GM12878 (cell line): ENCODE results near the gene CACNA2D3. TPM values are rescaled to one million over a fixed set of nuclear protein-coding genes. Genes with fewer than 3 reads are reported as not detected.

Source experiments
- ATAC-seq: fragments of 200-7000 bp; cut with Tn5 transposase; 3 replicates; pipeline ENCODE4 v1.9.1; 2020; ENCODE audit warnings: mild to moderate bottlenecking, moderate library complexity
- BruUV-seq: library from RNA; stranded (reverse); fragments of 400-500 nt; replicated peaks from 2 replicates; lab custom pipeline; 2021; lab: Mats Ljungman, UMichigan
- CTCF ChIA-PET: fragments of 300-600 bp; sonication (Branson Sonifier 250); formaldehyde crosslinking; extraction: SDS; loops from one replicate; lab custom pipeline; 2021; ENCODE audit warnings: inconsistent platforms; lab: Yijun Ruan, JAX
- POLR2A ChIA-PET: fragments of 350-600 bp; formaldehyde crosslinking; extraction: SDS; loops from one replicate; lab custom pipeline; 2021; ENCODE audit warnings: inconsistent platforms; lab: Charles Lee
- RAD21 ChIA-PET: fragments of 300-600 bp; sonication (Branson Sonifier 250); formaldehyde crosslinking; loops from one replicate; lab custom pipeline; 2023; ENCODE audit warnings: antibody characterized with exemption; ENCODE audit not compliant: unreplicated experiment; lab: Charles Lee
- SMC1A ChIA-PET: fragments of 300-600 bp; sonication (Branson Sonifier 250); formaldehyde crosslinking; loops from one replicate; lab custom pipeline; 2023; ENCODE audit not compliant: unreplicated experiment, uncharacterized antibody; lab: Charles Lee
- DNase-seq: peaks from one replicate; pipeline ENCODE4 v3.0.0-alpha.2; 2011; ENCODE audit warnings: low read depth, low spot score
- FAIRE-seq: peaks from 3 replicates; lab custom pipeline; 2011; peaks lifted over from hg19 to GRCh38; lab: Jason Lieb, UNC
- H2AFZ ChIP-seq: 2 replicates; pipeline ENCODE4 v1.6.0; 2011; ENCODE audit warnings: low read depth, low read length, control low read depth; ENCODE audit not compliant: control insufficient read depth
- H3K27ac ChIP-seq: 2 replicates; pipeline ENCODE4 v1.5.1; 2011; ENCODE audit warnings: control low read depth; ENCODE audit not compliant: control insufficient read depth, insufficient read depth
- H3K27me3 ChIP-seq, 2 experiments: replicated peaks in 1 of 2; 2 replicates each; pipeline versions ENCODE4 v1.6.0 to v1.6.1; 2011; ENCODE audit warnings: low read length in 1 of 2; ENCODE audit not compliant: control insufficient read depth in 2 of 2, insufficient read depth in 2 of 2
- H3K36me3 ChIP-seq, 2 experiments: 2 replicates each; pipeline ENCODE4 v1.5.1; 2011; ENCODE audit warnings: low read length in 1 of 2; ENCODE audit not compliant: control insufficient read depth in 2 of 2, insufficient read depth in 2 of 2
- H3K4me1 ChIP-seq: 2 replicates; pipeline ENCODE4 v1.6.1; 2011; ENCODE audit warnings: mild to moderate bottlenecking, low read length, moderate library complexity, mixed read lengths; ENCODE audit not compliant: control insufficient read depth, insufficient read depth
- H3K4me2 ChIP-seq: 2 replicates; pipeline ENCODE4 v1.6.0; 2011; ENCODE audit warnings: control low read depth; ENCODE audit not compliant: control insufficient read depth, insufficient read depth
- H3K4me3 ChIP-seq: fragments of 200-600 bp; sonication (generic); 2 replicates; pipeline ENCODE4 v1.5.1; 2016
- H3K79me2 ChIP-seq: 2 replicates; pipeline ENCODE4 v1.6.0; 2011; ENCODE audit warnings: low read length; ENCODE audit not compliant: control insufficient read depth, insufficient read depth
- H3K9ac ChIP-seq: 2 replicates; pipeline ENCODE4 v1.8.0; 2011; ENCODE audit warnings: low read length, control low read depth, mixed read lengths; ENCODE audit not compliant: control insufficient read depth, insufficient read depth
- H3K9me3 ChIP-seq: replicated peaks from 3 replicates; pipeline ENCODE4 v1.5.1; 2011; ENCODE audit warnings: mild to moderate bottlenecking, low read length; ENCODE audit not compliant: control insufficient read depth, insufficient read depth
- H4K20me1 ChIP-seq: 2 replicates; pipeline ENCODE4 v1.6.0; 2011; ENCODE audit not compliant: control insufficient read depth, insufficient read depth
- ATF3 ChIP-seq: IDR thresholded peaks from 2 replicates; pipeline ENCODE4 v1.6.1; 2011; ENCODE audit warnings: low read depth, mild to moderate bottlenecking, low read length, moderate library complexity, borderline replicate concordance; ENCODE audit errors: extremely low read depth
- ATF7 ChIP-seq: fragments of 450-650 bp; IDR thresholded peaks from 2 replicates; pipeline ENCODE4 v1.6.1; 2016; ENCODE audit warnings: low read depth, mild to moderate bottlenecking
- BCL11A ChIP-seq: IDR thresholded peaks from 2 replicates; pipeline ENCODE4 v1.6.1; 2011; ENCODE audit warnings: low read depth, low read length
- CHD1 ChIP-seq: IDR thresholded peaks from 2 replicates; pipeline ENCODE4 v1.6.1; 2012; ENCODE audit warnings: low read depth, low read length, improper control_type of control experiment
- DPF2 ChIP-seq: fragments of 450-650 bp; IDR thresholded peaks from 2 replicates; pipeline ENCODE4 v1.6.1; 2017; ENCODE audit warnings: mild to moderate bottlenecking
- FOXK2 ChIP-seq: fragments of 450-650 bp; IDR thresholded peaks from 2 replicates; pipeline ENCODE4 v1.6.1; 2017; ENCODE audit warnings: mild to moderate bottlenecking, moderate library complexity
- IKZF1 ChIP-seq: fragments of 450-650 bp; conservative IDR thresholded peaks from 2 replicates; pipeline ENCODE4 v1.6.1; 2017; ENCODE audit warnings: antibody characterized with exemption, mild to moderate bottlenecking
- IRF3 ChIP-seq: fragments of 450-650 bp; IDR thresholded peaks from 2 replicates; pipeline ENCODE4 v1.6.1; 2014; ENCODE audit warnings: mild to moderate bottlenecking
- MEF2A ChIP-seq: IDR thresholded peaks from 2 replicates; pipeline ENCODE4 v1.6.1; 2011; ENCODE audit warnings: low read depth, mild to moderate bottlenecking, low read length, moderate library complexity; ENCODE audit not compliant: insufficient read depth
- MYB ChIP-seq: fragments of 150-350 bp; IDR thresholded peaks from 2 replicates; pipeline ENCODE4 v1.6.1; 2014; ENCODE audit warnings: mild to moderate bottlenecking, low read depth, low read length, borderline replicate concordance
- NR2F1 ChIP-seq: fragments of 450-650 bp; conservative IDR thresholded peaks from 2 replicates; pipeline ENCODE4 v1.6.1; 2017; ENCODE audit warnings: mild to moderate bottlenecking
- PAX8 ChIP-seq: fragments of 450-650 bp; IDR thresholded peaks from 2 replicates; pipeline ENCODE4 v1.6.1; 2017; ENCODE audit warnings: mild to moderate bottlenecking, moderate library complexity
- POLR2AphosphoS2 ChIP-seq: IDR thresholded peaks from 2 replicates; pipeline ENCODE4 v1.6.1; 2011; ENCODE audit warnings: low read depth, mild to moderate bottlenecking, low read length, improper control_type of control experiment, moderate library complexity
- POLR2AphosphoS5 ChIP-seq: IDR thresholded peaks from 2 replicates; pipeline ENCODE4 v1.6.1; 2011; ENCODE audit warnings: mild to moderate bottlenecking, low read length, inconsistent platforms
- POU2F2 ChIP-seq: IDR thresholded peaks from 3 replicates; pipeline ENCODE4 v1.6.1; 2011; ENCODE audit warnings: low read depth, mild to moderate bottlenecking, low read length, borderline replicate concordance
- RCOR1 ChIP-seq: conservative IDR thresholded peaks from 2 replicates; pipeline ENCODE4 v1.6.1; 2012; ENCODE audit warnings: low read depth, low read length, improper control_type of control experiment
- RFX5 ChIP-seq: IDR thresholded peaks from 2 replicates; pipeline ENCODE4 v1.6.1; 2011; ENCODE audit warnings: low read depth, low read length, improper control_type of control experiment
- SP1 ChIP-seq: IDR thresholded peaks from one replicate; pipeline ENCODE4 v1.6.1; 2011; ENCODE audit warnings: low read depth, low read length
- WRNIP1 ChIP-seq: IDR thresholded peaks from 2 replicates; pipeline ENCODE4 v1.6.1; 2011; ENCODE audit warnings: low read depth, low read length, improper control_type of control experiment, borderline replicate concordance
- ZBTB4 ChIP-seq: fragments of 450-650 bp; formaldehyde crosslinking; IDR thresholded peaks from 2 replicates; pipeline ENCODE4 v1.4.0; 2022; ENCODE audit warnings: mild to moderate bottlenecking, moderate library complexity
- WGBS: methylation state at CpG from one replicate; pipeline ENCODE4 v1.1.6; 2016; ENCODE audit warnings: low lambda C conversion rate; ENCODE audit not compliant: insufficient replicate concordance, insufficient coverage; ENCODE audit errors: missing lambda C conversion rate; 5-methylcytosine and 5-hydroxymethylcytosine counted together
- in situ Hi-C: fragments of 300-500 bp; cut with MboI; formaldehyde crosslinking; loops from 9 replicates; pipeline ENCODE4 v1.14.3; 2018; ENCODE audit warnings: mixed read lengths
- intact Hi-C: fragments of 100-400 bp; cut with micrococcal nuclease; formaldehyde crosslinking; loops from one replicate; pipeline ENCODE4 v1.14.2; 2022; ENCODE audit not compliant: unreplicated experiment
- polyA plus RNA-seq, 11 experiments: library from polyadenylated mRNA; depleted of rRNA in 4 of 11; unstranded in 6 of 11; stranded (reverse) in 5 of 11; fragments of >200 nt; fragmentation: Nextera tagmentation in 4 of 11; fragmentation: Illumina TruSeq in 1 of 11; extraction: Ambion mirVana in 4 of 11; extraction: Trizol in 1 of 11; gene quantifications; 1 replicate in 1 of 11; 2 replicates in 10 of 11; pipeline versions ENCODE4 v1.2.1 to v1.2.3, GENCODE V29; 2011 to 2016; ENCODE audit warnings: inconsistent platforms in 2 of 11, missing spikeins in 2 of 11, low read depth in 1 of 11
- total RNA-seq, 4 experiments: library from RNA; depleted of rRNA in 3 of 4; stranded (reverse); fragments of >200 nt in 3 of 4; fragmentation: Illumina TruSeq in 1 of 4; extraction: Trizol in 1 of 4; gene quantifications; 2 replicates each; pipeline versions ENCODE4 v1.2.1 to v1.2.3, GENCODE V29; 2013 to 2021

The CACNA2D3 gene
- total and polyA plus RNA-seq, 10 of the 15 experiments (the other 5 are each of a cell fraction or from before 2014, with no cell fraction given) = not detected

GRCh38 chr3:54874816-54875556, 752.6 kb downstream of the CACNA2D3 start (continued):
- no peak for TF ChIP-seq FOXK2
- no peak for TF ChIP-seq BCL11A
- no peak for TF ChIP-seq IKZF1

GRCh38 chr3:54875596-54876268, 753.4 kb downstream of the CACNA2D3 start:
- in situ Hi-C loops = no loop called here
- H3K9ac ChIP-seq = no peak overlapping the region
- DNase-seq (no peak), ATAC-seq (no peak), FAIRE-seq (no peak)
- ChIA-PET POLR2A (no interaction called here), SMC1A (interaction anchor here (1.1 kb wide), 2 partner anchors 10 to 23 kb away, joined by 3 read pairs; no protein-coding TSS in a partner anchor), RAD21 (no interaction called here), CTCF (no interaction called here)
- 0 out of 4 replicates have a peak, but pooled peaks cover 0 to 2% of the 10 kb centered on the region in 2 experiments for H3K27me3 ChIP-seq
- H2AFZ ChIP-seq = no peak overlapping the region
- no peak overlapping the region for H3K4me3 ChIP-seq
- H3K9me3 ChIP-seq = no peaks in the 10 kb centered on the region
- no TSS peak for BruUV-seq
- no peaks in the 10 kb centered on the region for H3K4me1 ChIP-seq
- H3K27ac ChIP-seq = no peak overlapping the region
- H3K36me3 ChIP-seq = no peaks in the 10 kb centered on the region
- H3K4me2 ChIP-seq = no peak overlapping the region
- H3K79me2 ChIP-seq = no peaks in the 10 kb centered on the region
- 23% methylated on average over 8 of the region's 8 CpGs for WGBS
- no peaks in the 10 kb centered on the region for H4K20me1 ChIP-seq
- intact Hi-C loops = no loop called here
- no peak for TF ChIP-seq POU2F2
- TF ChIP-seq MYB = no peak
- TF ChIP-seq IRF3 = no peak
- no peak for TF ChIP-seq POLR2AphosphoS5
- TF ChIP-seq NR2F1 = no peak
- no peak for TF ChIP-seq POLR2AphosphoS2
- TF ChIP-seq RCOR1 = no peak
- no peak for TF ChIP-seq WRNIP1
- TF ChIP-seq CHD1 = no peak
- no peak for TF ChIP-seq ZBTB4 (CRISPR knock-in tag)
- no peak for TF ChIP-seq SP1
- no peak for TF ChIP-seq ATF7
- no peak for TF ChIP-seq DPF2
- no peak for TF ChIP-seq RFX5
- TF ChIP-seq ATF3 = no peak
- no peak for TF ChIP-seq MEF2A
- TF ChIP-seq PAX8 = no peak
